ENCODE data around the gene CABLES2.

- no peak for TF ChIP-seq POLR2A (IDR thresholded peaks at IDR 0.05)
- no peak for TF ChIP-seq CTCF (IDR thresholded peaks at IDR 0.05)
These were observed 15.0 kb downstream of the CABLES2 start for GRCh38 chr20:62392077-62392418.
